ENCODE measurements around the gene CDH4.

The CDH4 gene

GRCh38 chr20:61223121-61223520, 28.9 kb upstream of the CDH4 start:
- Histone ChIP-seq H3K36me3 (ENCODE audit: control insufficient read depth in 2 of 2, insufficient read depth in 2 of 2, low read length in 2 of 2) (no peaks in the 10 kb centered on the region), H3K4me1 (ENCODE audit: control insufficient read depth in 2 of 2, insufficient read depth in 2 of 2, low read length in 2 of 2) (no peaks in the 10 kb centered on the region), H3K9me3 (ENCODE audit: control insufficient read depth in 2 of 2, low read length in 2 of 2) (peaks cover 0 to 5% of the 10 kb centered on the region in 2 donors), H3K27me3 (ENCODE audit: control insufficient read depth in 2 of 2, insufficient read depth in 2 of 2, low read length in 2 of 2) (peaks cover 0 to 2% of the 10 kb centered on the region in 2 donors), H3K27ac (ENCODE audit: low read depth in 2 of 2, low read length in 2 of 2) (no peak overlapping the region), H3K9ac (ENCODE audit: low read depth in 1 of 2, low read length in 2 of 2) (no peak overlapping the region), H3K4me3 (ENCODE audit: low read length in 2 of 2) (no peak overlapping the region)

- Histone ChIP-seq H3K4me1 (ENCODE audit: control insufficient read depth in 2 of 2, insufficient read depth in 2 of 2, low read length in 2 of 2) (no peaks in the 10 kb centered on the region), H3K27ac (ENCODE audit: low read depth in 2 of 2, low read length in 2 of 2) (no peak overlapping the region), H3K9me3 (ENCODE audit: control insufficient read depth in 2 of 2, low read length in 2 of 2) (no peaks in the 10 kb centered on the region), H3K27me3 (ENCODE audit: control insufficient read depth in 2 of 2, insufficient read depth in 2 of 2, low read length in 2 of 2) (no peaks in the 10 kb centered on the region), H3K9ac (ENCODE audit: low read depth in 1 of 2, low read length in 2 of 2) (no peak overlapping the region), H3K4me3 (ENCODE audit: low read length in 2 of 2) (no peak overlapping the region), H3K36me3 (ENCODE audit: control insufficient read depth in 2 of 2, insufficient read depth in 2 of 2, low read length in 2 of 2) (no peaks in the 10 kb centered on the region)
These were observed 21.9 kb upstream of the CDH4 start for GRCh38 chr20:61230166-61230565.

- Histone ChIP-seq H3K27me3 (ENCODE audit: control insufficient read depth in 2 of 2, insufficient read depth in 2 of 2, low read length in 2 of 2) (no peaks in the 10 kb centered on the region), H3K36me3 (ENCODE audit: control insufficient read depth in 2 of 2, insufficient read depth in 2 of 2, low read length in 2 of 2) (no peaks in the 10 kb centered on the region), H3K4me3 (ENCODE audit: low read length in 2 of 2) (no peak overlapping the region), H3K9me3 (ENCODE audit: control insufficient read depth in 2 of 2, low read length in 2 of 2) (no peaks in the 10 kb centered on the region), H3K4me1 (ENCODE audit: control insufficient read depth in 2 of 2, insufficient read depth in 2 of 2, low read length in 2 of 2) (no peaks in the 10 kb centered on the region), H3K27ac (ENCODE audit: low read depth in 2 of 2, low read length in 2 of 2) (no peak overlapping the region), H3K9ac (ENCODE audit: low read depth in 1 of 2, low read length in 2 of 2) (no peak overlapping the region)
These were observed 18.5 kb upstream of the CDH4 start for GRCh38 chr20:61233590-61233989.

GRCh38 chr20:61234224-61234890, 17.7 kb upstream of the CDH4 start:
- Histone ChIP-seq H3K4me1 (ENCODE audit: control insufficient read depth in 2 of 2, insufficient read depth in 2 of 2, low read length in 2 of 2) (no peaks in the 10 kb centered on the region), H3K27ac (ENCODE audit: low read depth in 2 of 2, low read length in 2 of 2) (no peak overlapping the region)

GRCh38 chr20:61236713-61237112, 15.3 kb upstream of the CDH4 start:
- no peaks in the 10 kb centered on the region for H3K27me3 ChIP-seq (ENCODE audit: control insufficient read depth in 2 of 2, insufficient read depth in 2 of 2, low read length in 2 of 2)
- no peaks in the 10 kb centered on the region for H3K36me3 ChIP-seq (ENCODE audit: control insufficient read depth in 2 of 2, insufficient read depth in 2 of 2, low read length in 2 of 2)
- H3K9me3 ChIP-seq (ENCODE audit: control insufficient read depth in 2 of 2, low read length in 2 of 2): no peaks in the 10 kb centered on the region
- no peaks in the 10 kb centered on the region for H3K4me1 ChIP-seq (ENCODE audit: control insufficient read depth in 2 of 2, insufficient read depth in 2 of 2, low read length in 2 of 2)
- H3K27ac ChIP-seq (ENCODE audit: low read depth in 2 of 2, low read length in 2 of 2): no peak overlapping the region
- no peak overlapping the region for H3K9ac ChIP-seq (ENCODE audit: low read depth in 1 of 2, low read length in 2 of 2)
- no peak overlapping the region for H3K4me3 ChIP-seq (ENCODE audit: low read length in 2 of 2)

More at GRCh38 chr20:61234224-61234890, 17.7 kb upstream of the CDH4 start:
- Histone ChIP-seq H3K36me3 (ENCODE audit: control insufficient read depth in 2 of 2, insufficient read depth in 2 of 2, low read length in 2 of 2) (no peaks in the 10 kb centered on the region), H3K27me3 (ENCODE audit: control insufficient read depth in 2 of 2, insufficient read depth in 2 of 2, low read length in 2 of 2) (no peaks in the 10 kb centered on the region), H3K4me3 (ENCODE audit: low read length in 2 of 2) (no peak overlapping the region), H3K9me3 (ENCODE audit: control insufficient read depth in 2 of 2, low read length in 2 of 2) (no peaks in the 10 kb centered on the region), H3K9ac (ENCODE audit: low read depth in 1 of 2, low read length in 2 of 2) (no peak overlapping the region)

GRCh38 chr20:61238813-61239212, 13.2 kb upstream of the CDH4 start:
- Histone ChIP-seq H3K27me3 (ENCODE audit: control insufficient read depth in 2 of 2, insufficient read depth in 2 of 2, low read length in 2 of 2) (no peaks in the 10 kb centered on the region), H3K9me3 (ENCODE audit: control insufficient read depth in 2 of 2, low read length in 2 of 2) (no peaks in the 10 kb centered on the region), H3K9ac (ENCODE audit: low read depth in 1 of 2, low read length in 2 of 2) (no peak overlapping the region), H3K4me3 (ENCODE audit: low read length in 2 of 2) (no peak overlapping the region), H3K4me1 (ENCODE audit: control insufficient read depth in 2 of 2, insufficient read depth in 2 of 2, low read length in 2 of 2) (no peaks in the 10 kb centered on the region), H3K27ac (ENCODE audit: low read depth in 2 of 2, low read length in 2 of 2) (no peak overlapping the region), H3K36me3 (ENCODE audit: control insufficient read depth in 2 of 2, insufficient read depth in 2 of 2, low read length in 2 of 2) (no peaks in the 10 kb centered on the region)

- H3K4me1 ChIP-seq (ENCODE audit: control insufficient read depth in 2 of 2, insufficient read depth in 2 of 2, low read length in 2 of 2): no peaks in the 10 kb centered on the region
These were observed 11.2 kb upstream of the CDH4 start for GRCh38 chr20:61240814-61241213.

GRCh38 chr20:61244213-61244612, 7.8 kb upstream of the CDH4 start:
- no peak overlapping the region for H3K9ac ChIP-seq (ENCODE audit: low read depth in 1 of 2, low read length in 2 of 2)
- H3K4me1 ChIP-seq (ENCODE audit: control insufficient read depth in 2 of 2, insufficient read depth in 2 of 2, low read length in 2 of 2): no peaks in the 10 kb centered on the region
- H3K9me3 ChIP-seq (ENCODE audit: control insufficient read depth in 2 of 2, low read length in 2 of 2): no peaks in the 10 kb centered on the region
- H3K27ac ChIP-seq (ENCODE audit: low read depth in 2 of 2, low read length in 2 of 2): no peak overlapping the region
- no peaks in the 10 kb centered on the region for H3K36me3 ChIP-seq (ENCODE audit: control insufficient read depth in 2 of 2, insufficient read depth in 2 of 2, low read length in 2 of 2)
- peaks cover 0 to 4% of the 10 kb centered on the region in 2 donors for H3K27me3 ChIP-seq (ENCODE audit: control insufficient read depth in 2 of 2, insufficient read depth in 2 of 2, low read length in 2 of 2)
- no peak overlapping the region for H3K4me3 ChIP-seq (ENCODE audit: low read length in 2 of 2)

More at GRCh38 chr20:61240814-61241213, 11.2 kb upstream of the CDH4 start:
- no peak overlapping the region for H3K4me3 ChIP-seq (ENCODE audit: low read length in 2 of 2)
- no peaks in the 10 kb centered on the region for H3K9me3 ChIP-seq (ENCODE audit: control insufficient read depth in 2 of 2, low read length in 2 of 2)
- H3K9ac ChIP-seq (ENCODE audit: low read depth in 1 of 2, low read length in 2 of 2): no peak overlapping the region
- no peak overlapping the region for H3K27ac ChIP-seq (ENCODE audit: low read depth in 2 of 2, low read length in 2 of 2)
- H3K36me3 ChIP-seq (ENCODE audit: control insufficient read depth in 2 of 2, insufficient read depth in 2 of 2, low read length in 2 of 2): no peaks in the 10 kb centered on the region
- no peaks in the 10 kb centered on the region for H3K27me3 ChIP-seq (ENCODE audit: control insufficient read depth in 2 of 2, insufficient read depth in 2 of 2, low read length in 2 of 2)

- no peaks in the 10 kb centered on the region for H3K36me3 ChIP-seq (ENCODE audit: control insufficient read depth in 2 of 2, insufficient read depth in 2 of 2, low read length in 2 of 2)
- no peak overlapping the region for H3K9ac ChIP-seq (ENCODE audit: low read depth in 1 of 2, low read length in 2 of 2)
- no peaks in the 10 kb centered on the region for H3K9me3 ChIP-seq (ENCODE audit: control insufficient read depth in 2 of 2, low read length in 2 of 2)
- no peaks in the 10 kb centered on the region for H3K4me1 ChIP-seq (ENCODE audit: control insufficient read depth in 2 of 2, insufficient read depth in 2 of 2, low read length in 2 of 2)
- no peak overlapping the region for H3K4me3 ChIP-seq (ENCODE audit: low read length in 2 of 2)
- H3K27me3 ChIP-seq (ENCODE audit: control insufficient read depth in 2 of 2, insufficient read depth in 2 of 2, low read length in 2 of 2): peaks cover 8 to 17% of the 10 kb centered on the region in 2 donors
- no peak overlapping the region for H3K27ac ChIP-seq (ENCODE audit: low read depth in 2 of 2, low read length in 2 of 2)
These were observed 5.8 kb upstream of the CDH4 start for GRCh38 chr20:61246269-61246668.

GRCh38 chr20:61249626-61250025, 2.4 kb upstream of the CDH4 start:
- Histone ChIP-seq H3K36me3 (ENCODE audit: control insufficient read depth in 2 of 2, insufficient read depth in 2 of 2, low read length in 2 of 2) (no peaks in the 10 kb centered on the region), H3K9ac (ENCODE audit: low read depth in 1 of 2, low read length in 2 of 2) (no peak overlapping the region), H3K4me3 (ENCODE audit: low read length in 2 of 2) (no peak overlapping the region), H3K9me3 (ENCODE audit: control insufficient read depth in 2 of 2, low read length in 2 of 2) (no peaks in the 10 kb centered on the region), H3K27ac (ENCODE audit: low read depth in 2 of 2, low read length in 2 of 2) (no peak overlapping the region), H3K27me3 (ENCODE audit: control insufficient read depth in 2 of 2, insufficient read depth in 2 of 2, low read length in 2 of 2) (peaks cover 16 to 35% of the 10 kb centered on the region in 2 donors), H3K4me1 (ENCODE audit: control insufficient read depth in 2 of 2, insufficient read depth in 2 of 2, low read length in 2 of 2) (no peaks in the 10 kb centered on the region)

Measured in mucosa of rectum (tissue), 2 donors.